ENCODE data around the gene TMEM198. TPM values are rescaled to one million over a fixed set of nuclear protein-coding genes. Genes with fewer than 3 reads are reported as not detected.

TMEM198 gene, protein sequence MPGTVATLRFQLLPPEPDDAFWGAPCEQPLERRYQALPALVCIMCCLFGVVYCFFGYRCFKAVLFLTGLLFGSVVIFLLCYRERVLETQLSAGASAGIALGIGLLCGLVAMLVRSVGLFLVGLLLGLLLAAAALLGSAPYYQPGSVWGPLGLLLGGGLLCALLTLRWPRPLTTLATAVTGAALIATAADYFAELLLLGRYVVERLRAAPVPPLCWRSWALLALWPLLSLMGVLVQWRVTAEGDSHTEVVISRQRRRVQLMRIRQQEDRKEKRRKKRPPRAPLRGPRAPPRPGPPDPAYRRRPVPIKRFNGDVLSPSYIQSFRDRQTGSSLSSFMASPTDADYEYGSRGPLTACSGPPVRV
- total RNA-seq (2014; rRNA removed; shearing (Covaris generic)), result 2.3 and 2.6 TPM in 2 replicates

- peak; percentile 99 for DNase-seq (ENCODE audit: low read depth)
Observed at GRCh38 chr2:219543596-219544358, at the start of gene TMEM198, which contains the start of gene CHPF. TSS of gene TMEM198 (plus strand) at chr2:219544028. CDS start at chr2:219544728, 700 bp downstream. TSS of gene CHPF (minus strand) at chr2:219543809. CDS start at chr2:219543538, 271 bp downstream.

- DNase-seq (ENCODE audit: low read depth), result no peak
Observed at GRCh38 chr2:219494952-219495530, 48.8 kb upstream of the TMEM198 start.

DNA sequence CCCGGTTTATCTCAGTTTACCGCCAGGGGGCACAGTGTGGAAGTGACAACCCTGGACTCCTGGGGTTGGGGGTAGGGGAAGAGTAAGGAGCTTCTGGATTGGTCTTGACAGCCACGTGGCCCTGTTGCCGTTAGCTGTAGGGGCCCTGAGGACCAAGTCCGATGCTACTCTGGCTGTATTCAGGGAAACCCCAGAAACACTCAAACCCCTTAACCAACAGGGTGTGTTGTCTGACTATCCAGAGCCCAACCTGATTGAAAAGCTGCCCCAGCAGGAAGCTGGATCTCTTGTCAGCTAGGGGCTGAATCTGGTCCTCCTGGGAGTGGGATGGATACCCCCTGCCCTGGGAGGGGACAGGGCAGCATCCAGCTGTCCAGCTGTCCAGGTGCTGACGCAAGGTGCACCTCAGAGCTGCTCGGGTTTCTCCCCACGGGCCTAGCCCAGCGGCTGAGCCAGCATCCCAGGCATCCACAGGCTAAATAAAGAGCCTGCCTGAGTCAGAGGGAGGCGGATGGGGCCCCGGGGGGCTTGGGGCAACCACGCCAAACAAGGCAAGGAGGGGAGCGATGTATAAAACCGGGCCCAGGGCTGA, 48.2 kb upstream of the TMEM198 start:
- peak; percentile 68 for DNase-seq (ENCODE audit: low read depth)

GRCh38 chr2:219496247-219496824, 47.5 kb upstream of the TMEM198 start:
- DNase-seq (ENCODE audit: low read depth), result no peak

DNA sequence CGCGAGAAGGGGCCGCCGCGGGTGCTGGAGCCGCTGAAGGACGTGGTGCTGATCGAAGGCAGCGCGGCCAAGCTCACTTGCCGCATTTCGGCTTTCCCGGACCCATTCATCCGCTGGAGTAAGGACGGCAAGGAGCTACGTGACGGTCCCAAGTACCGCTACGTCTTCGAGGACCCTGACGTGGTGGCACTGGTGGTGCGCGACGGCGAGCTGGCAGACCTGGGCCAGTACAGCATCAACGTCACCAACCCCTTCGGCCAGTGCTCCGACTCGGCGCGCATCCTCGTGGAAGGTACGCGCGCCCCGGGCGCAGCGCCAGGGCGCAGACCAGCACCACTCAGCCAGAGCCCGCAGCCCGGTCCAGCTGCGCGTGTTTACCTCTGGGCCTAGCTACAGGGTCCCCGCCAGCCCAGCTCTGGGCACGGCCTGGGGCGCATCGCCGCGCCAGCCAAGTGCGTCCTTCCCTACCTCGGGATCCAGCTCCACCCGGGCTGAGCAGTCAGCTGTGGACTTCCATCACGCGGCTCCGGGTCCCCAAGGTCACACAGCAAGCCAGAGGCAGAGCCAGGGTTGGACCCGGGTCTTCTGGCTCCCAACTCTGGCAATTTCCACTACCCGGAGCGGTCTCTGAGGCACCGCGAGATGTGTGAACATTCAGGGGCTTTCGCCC, 46.9 kb upstream of the TMEM198 start:
- DNase-seq (ENCODE audit: low read depth), result no peak

DNA sequence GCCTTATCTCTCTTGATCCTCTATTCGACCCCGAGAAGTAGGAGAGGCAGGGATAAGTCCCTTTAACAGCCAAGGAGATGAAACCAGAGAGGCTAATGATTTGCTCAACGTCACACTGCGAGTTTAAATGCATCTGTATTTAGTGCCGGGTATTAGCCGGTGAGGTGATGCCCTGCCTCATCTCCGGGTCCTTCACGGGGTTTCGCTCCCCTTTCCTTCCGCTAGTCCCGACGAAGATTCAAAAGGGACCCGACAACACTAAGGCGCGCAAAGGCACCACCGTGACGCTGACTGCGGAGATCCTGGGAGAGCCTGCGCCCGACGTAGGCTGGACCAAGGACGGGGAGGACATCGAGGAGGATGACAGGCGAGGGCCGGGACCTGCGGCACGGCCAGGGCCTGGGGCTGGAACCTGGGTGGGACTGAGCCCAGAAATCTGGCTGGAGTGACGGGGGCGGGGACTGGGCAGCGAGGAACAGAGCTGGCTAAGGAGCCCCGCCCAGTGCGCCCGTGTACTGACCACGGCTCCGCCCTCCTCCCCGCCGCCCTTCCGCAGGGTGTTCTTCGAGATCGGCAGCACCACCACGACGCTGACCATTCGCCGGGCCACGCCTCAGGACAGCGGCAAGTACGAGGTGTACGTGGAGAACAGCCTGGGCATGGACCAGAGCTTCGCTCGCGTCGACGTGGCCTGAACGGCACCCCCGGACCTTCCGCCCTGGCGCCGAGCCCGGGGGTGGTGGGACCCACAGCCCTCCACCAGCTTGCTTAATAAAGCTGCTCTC, 46.1 kb upstream of the TMEM198 start:
- DNase-seq (ENCODE audit: low read depth), result peak; percentile 92

DNA sequence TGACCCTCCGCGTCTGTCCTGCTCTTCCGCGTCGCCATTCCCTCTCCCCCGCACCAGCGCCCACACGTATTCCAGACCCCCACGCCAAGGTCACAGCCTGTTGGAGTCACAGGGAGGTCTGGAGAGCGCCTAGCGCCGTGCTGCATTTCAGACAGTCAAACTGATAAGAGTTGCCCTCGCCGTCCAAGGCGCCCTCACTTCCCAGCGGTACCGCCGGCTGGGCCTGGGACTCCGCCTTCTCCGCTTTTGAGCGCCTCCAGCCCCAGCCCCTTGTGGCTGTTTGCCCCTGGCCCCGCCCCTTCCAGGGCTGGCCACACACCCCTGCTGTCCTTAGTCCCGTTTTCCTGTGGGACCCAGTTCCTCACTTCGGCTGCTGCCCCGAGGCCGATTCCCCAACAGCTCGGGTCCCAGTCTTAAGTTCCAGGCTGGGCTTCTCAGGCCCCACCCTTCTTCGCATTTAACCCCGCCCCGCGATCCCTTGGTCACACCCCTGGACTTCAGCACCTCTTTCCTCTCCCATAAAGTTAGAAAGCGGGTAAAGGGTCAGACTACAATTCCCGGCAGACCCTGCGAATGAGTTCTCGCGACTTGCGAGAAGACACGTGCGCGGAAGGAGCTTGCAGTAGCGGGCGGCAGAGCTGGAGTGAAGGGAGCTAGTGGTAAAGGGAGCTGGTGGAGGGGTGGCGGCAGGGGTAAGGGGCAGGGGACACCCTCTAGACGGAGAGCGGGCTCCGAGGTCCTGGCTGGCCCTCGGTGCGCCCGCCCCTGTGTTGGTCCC, 45.4 kb upstream of the TMEM198 start, which contains the start of gene GMPPA:
Gene GMPPA, plus strand, starts transcription at position 612 of the 778 bp plus-strand sequence. CDS start 1,085 bp downstream, outside the sequence.
- peak; percentile 99 for DNase-seq (ENCODE audit: low read depth)

GRCh38 chr2:219499058-219499307, 44.8 kb upstream of the TMEM198 start:
- no peak for DNase-seq (ENCODE audit: low read depth)

DNA sequence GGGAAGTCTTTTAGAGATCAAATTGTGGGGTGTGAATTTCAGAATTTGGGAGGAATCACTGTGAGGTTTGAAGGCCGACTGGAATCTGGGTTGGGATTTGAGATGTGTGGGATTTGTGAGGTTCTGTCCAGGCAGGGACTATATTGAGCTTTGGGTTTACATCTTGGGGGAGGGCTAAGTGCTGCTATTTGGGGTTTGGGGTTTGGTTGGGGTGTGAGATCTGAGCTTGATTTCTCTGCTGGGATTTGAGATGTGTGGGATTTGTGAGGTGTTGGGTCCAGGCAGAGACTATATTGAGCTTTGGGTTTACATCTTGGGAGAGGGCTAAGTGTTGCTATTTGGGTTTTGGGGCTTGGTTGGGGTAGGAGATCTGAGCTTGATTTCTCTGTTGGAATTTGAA, 44.3 kb upstream of the TMEM198 start:
- DNase-seq (ENCODE audit: low read depth), result no peak

DNA sequence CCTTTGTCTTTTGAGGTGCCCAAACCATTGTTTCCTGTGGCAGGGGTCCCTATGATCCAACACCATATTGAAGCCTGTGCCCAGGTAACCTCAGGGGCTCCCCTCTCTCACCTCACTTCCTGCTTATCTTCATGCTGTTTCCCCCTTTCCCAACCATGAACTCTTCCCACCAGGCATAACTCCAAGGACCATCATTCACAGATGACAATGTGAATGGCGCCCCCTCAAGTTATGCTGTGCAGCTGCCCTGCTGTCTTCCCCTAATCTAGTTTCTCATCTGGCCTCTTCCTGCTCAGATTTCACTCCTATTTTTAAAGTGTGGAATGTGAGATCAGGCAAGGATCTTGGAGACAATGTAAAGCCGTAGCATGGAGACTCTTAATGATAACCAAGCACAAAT, 43.7 kb upstream of the TMEM198 start:
- peak; percentile 63 for DNase-seq (ENCODE audit: low read depth)

DNA sequence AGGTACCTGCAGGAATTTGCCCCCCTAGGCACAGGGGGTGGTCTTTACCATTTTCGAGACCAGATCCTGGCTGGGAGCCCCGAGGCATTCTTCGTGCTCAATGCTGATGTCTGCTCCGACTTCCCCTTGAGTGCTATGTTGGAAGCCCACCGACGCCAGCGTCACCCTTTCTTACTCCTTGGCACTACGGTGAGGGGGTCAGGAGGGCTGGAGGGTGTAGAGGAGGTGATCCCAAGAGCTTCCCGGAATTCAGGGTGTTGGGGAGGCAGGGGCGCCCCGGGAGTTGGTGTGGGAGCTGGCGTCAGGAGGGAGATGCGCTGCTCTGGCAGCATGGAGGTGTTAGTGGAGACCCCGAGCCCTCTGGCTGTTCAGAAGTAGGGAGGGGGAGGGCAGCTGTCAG, 42.0 kb upstream of the TMEM198 start:
- DNase-seq (ENCODE audit: low read depth), result no peak

GRCh38 chr2:219502618-219503017, 41.2 kb upstream of the TMEM198 start:
- DNase-seq (ENCODE audit: low read depth), result no peak

- no peak for DNase-seq (ENCODE audit: low read depth)
Observed at GRCh38 chr2:219505585-219505984, 38.2 kb upstream of the TMEM198 start.

GRCh38 chr2:219506153-219506801, 37.6 kb upstream of the TMEM198 start:
- no peak for DNase-seq (ENCODE audit: low read depth)

DNA sequence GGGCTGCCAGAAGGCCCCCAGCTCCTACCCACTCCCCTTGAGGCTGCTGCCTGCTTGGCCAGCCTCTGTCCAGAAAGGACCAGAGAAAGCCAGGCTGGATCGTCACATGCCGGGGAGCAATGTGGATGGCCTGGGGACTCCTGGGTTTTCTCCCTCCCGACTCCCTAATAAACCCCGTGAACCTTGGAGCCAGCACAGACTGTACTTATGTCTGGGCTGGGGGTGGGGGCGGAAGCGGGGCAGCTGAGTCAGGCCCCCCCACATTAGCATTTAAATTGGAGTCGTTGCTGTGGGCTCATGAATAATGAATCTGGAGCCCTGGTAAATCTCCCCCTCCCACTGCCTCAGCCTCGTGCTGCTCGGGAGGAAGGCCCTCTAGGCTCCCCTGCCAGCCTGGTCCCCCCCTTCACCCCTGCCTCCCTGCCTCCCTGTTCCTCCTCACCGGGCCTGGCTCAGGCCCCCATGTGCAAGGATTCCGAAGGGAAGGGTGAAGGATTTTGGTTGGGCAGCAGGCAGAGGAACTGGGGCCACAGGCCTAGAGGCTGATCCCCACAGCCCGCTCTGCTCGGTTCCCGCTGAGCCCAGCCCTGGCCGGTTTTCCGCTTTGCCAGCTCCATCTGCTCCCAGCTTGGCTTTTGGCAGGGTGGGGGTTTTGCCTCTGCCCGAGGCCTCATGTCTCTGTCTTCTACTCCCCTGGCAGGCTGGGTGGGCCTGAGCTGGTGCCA, 36.9 kb upstream of the TMEM198 start:
- no peak for DNase-seq (ENCODE audit: low read depth)

- DNase-seq (ENCODE audit: low read depth), result no peak
Observed at GRCh38 chr2:219507581-219508443, 36.0 kb upstream of the TMEM198 start.

DNA sequence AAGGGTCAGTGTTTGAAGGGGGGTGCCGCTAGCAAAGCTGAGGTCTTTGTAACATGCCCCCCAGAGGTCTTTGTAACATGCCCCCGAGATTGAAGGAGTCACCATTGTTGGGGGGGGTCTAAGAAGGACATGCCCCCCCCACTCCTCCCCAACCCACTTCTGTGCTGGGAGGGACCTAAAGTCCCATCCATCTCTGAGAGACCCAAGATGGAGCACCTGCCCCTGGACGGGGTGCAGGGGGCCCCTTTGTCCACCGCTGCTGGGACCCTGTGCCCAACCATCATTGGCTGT, 35.4 kb upstream of the TMEM198 start:
- no peak for DNase-seq (ENCODE audit: low read depth)

All from RPMI7951 (cell line).